Fibroblast of peridontal ligament (primary cell): Measurements from ENCODE around the gene CFAP46.
"Not testable (repeated sequence)": the region's sequence is repeated elsewhere in the genome, so short reads cannot be mapped to it uniquely, and the experiment has no call there.

Experiments used
- DNase-seq: peaks from one replicate; pipeline ENCODE4 v3.0.0-alpha.2; 2010; ENCODE audit errors: extremely low read depth

Gene CFAP46

GRCh38 chr10:132979491-132980425 lies 37.4 kb upstream of the CFAP46 start:
- DNase-seq = no peak

DNA sequence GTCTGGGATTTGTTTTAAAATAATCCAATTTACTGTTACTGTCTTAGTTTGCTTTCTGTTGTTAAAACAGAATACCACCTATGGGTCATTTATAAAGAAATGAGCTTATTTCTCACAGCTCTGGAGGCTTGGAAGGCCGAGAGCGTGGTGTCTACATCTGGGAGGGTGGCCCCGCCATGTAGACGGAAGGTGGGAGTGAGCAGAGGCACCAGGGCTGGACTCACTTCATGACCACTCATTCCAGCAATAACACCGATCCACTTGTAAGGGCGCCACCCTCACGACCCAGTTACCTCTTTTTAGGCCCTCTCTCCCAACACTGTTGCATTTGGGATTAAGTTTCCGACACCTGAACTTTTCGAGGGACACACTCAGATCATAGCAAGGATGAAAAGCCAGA lies 36.2 kb upstream of the CFAP46 start:
- DNase-seq = no peak

DNA sequence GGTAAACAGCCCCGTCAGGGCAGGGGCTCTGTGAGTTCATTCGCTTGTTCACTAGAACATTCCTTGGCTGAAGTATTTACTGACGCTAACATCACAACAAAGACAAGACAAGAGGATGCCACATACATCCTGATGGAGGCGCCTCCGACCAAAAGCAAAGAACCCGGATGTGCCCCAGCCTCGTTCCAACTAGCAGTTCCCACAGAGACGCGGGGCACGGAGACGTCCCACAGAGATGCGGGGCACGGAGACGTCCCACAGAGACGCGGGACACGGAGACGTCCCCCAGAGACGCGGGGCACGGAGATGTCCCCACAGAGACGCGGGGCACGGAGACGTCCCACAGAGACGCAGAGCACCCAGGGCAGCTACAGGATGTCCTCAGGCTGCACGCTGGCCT lies 35.4 kb upstream of the CFAP46 start:
- DNase-seq = no peak

DNA sequence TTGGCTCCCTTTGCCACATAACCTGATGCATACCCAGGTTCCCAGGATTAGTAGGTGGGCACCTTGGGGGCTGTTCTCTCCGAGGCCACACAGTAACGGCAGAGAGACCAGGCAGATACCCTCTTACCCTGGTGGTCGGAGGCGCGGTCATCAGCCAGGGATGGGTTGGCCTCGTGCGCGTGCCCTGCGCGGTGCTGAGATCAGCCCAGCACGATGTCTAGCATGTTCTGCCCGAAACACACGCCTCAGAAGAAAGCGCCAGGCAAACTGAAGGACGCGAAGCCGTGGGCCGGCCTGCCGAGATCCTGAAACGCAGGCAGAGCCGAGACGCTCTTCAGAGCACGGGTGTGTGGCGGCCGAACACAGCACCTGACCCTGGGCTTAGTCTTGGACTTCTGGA lies 34.7 kb upstream of the CFAP46 start:
- no peak for DNase-seq

- DNase-seq = no peak
Observed at GRCh38 chr10:132975831-132976682, 33.7 kb upstream of the CFAP46 start.

DNA sequence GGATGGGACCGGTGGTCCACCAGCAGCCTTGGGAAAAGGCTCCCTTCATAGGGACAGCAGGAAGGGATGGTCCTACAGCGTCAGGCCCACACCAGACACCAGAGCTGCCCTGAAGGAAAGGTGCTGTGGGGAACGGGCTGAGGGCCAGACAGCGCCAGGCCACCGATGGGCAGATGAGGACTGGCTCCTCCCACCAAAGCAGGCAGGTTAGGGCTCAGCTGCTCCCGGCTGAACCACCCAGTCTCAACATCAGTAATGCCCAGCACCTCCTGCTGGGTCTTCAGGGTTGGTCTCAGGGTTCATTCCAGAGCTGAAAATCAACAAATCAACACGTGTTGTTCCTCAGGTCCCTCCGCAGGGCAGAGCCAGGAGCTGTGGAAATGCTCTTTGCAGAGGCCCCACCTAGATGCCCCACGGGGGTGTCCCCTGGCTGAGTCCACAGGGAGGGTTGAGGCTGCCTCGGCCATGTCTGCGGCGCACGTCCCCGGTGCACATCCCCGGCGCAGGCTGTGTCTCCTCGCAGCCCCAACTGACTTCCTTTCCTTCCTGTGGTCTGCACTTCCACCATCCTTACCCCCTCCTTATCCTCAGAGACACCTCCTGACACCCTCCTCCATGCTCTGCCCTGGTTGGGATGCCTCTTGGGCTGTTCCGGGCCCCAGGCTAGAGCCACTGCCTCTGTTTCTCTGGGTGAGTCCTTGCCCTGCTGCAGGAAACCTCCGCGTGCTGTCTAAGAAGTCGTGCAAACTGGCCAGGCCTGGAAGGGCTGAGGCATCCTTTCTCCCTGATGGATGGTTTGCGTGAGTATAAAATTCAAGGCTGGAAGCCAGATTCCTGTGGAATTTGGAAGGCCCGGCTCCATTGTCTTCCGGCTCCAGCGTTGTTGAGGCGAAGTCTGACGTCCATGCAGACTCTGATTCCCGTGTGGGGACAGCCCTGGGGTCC lies 32.8 kb upstream of the CFAP46 start:
- peak; percentile 15 for DNase-seq

DNA sequence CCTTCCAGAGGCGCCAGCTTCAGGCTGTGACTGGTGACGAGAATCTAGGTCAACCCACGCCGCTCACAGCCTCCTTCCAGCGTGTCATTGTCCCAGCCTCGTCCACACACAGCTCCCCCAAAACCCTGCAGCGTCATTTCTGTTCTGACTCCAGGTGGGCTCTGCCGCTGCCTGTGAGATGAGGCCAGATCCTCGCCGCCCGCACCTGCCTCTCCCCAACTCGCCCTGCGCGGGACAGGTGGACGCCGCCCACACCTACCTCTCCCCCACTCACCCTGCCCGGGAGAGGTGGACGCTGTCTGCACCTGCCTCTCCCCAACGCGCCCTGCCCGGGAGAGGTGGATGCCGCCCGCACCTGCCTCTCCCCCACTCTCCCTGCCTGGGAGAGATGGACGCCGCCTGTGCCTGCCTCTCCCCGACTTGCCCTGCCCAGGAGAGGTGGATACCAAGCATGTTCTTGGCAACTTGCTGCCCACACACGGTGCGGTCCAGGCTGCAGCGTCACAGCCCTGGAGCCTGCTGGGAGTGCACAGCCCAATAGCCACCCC lies 32.0 kb upstream of the CFAP46 start:
- no peak for DNase-seq

DNA sequence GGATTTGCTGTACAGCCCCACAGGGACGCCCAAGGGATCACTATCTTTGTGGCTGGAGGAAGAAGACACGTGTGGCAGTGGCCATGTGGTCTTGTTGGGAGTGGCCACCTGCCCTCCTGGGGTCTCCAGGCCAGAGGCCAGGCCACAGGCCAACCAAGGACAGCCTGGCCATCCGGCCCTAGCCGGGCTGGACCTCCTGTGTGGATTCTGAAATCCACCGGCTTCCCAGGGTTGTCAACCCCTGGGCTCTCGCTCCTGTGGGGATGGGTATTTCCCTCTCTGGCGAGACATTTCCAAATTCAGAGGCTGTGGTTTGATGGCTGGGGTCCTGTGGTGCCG lies 31.5 kb upstream of the CFAP46 start:
- DNase-seq = no peak

GRCh38 chr10:132972986-132973902 lies 30.9 kb upstream of the CFAP46 start:
- no peak for DNase-seq

DNA sequence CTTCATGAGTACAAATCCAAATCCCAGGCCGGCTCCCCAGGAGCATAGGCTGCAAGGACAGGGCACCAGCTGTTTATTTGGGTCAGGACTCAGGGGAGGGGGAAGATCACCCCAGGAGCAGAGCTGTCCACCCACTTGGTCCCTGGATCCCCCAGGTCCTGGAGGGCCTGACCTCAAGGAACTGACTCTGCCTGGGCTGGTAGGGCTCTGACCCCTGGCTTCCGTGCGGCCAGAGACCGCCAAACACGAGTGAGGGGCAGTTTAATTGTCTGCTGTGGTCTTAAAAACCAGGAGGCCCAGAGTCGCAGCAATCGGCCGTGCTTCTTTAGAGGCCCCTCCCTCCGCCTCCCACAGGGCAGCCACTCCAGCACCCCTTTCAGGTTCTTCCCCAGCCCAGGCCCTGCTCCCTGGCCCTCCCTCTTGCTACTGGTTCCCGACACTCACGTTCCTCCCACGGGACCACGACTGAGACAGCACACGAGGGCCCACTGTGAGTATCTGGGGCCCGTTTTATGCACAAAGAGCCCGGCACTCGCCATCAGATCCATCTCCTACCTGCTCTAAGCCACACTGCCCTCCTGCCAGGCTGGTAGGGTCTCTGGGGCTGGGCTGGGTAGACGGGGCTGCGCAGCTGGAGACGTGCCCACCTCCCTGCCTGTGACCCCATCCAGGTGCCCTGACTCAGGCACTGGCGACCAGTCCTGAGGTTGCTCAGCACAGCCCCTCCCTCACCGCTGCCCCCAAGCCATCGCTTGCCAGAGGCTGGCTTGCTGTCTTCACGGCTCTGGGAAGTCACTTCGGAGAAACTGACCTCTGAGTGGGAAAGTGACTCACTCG lies 30.0 kb upstream of the CFAP46 start:
- DNase-seq = no peak

DNA sequence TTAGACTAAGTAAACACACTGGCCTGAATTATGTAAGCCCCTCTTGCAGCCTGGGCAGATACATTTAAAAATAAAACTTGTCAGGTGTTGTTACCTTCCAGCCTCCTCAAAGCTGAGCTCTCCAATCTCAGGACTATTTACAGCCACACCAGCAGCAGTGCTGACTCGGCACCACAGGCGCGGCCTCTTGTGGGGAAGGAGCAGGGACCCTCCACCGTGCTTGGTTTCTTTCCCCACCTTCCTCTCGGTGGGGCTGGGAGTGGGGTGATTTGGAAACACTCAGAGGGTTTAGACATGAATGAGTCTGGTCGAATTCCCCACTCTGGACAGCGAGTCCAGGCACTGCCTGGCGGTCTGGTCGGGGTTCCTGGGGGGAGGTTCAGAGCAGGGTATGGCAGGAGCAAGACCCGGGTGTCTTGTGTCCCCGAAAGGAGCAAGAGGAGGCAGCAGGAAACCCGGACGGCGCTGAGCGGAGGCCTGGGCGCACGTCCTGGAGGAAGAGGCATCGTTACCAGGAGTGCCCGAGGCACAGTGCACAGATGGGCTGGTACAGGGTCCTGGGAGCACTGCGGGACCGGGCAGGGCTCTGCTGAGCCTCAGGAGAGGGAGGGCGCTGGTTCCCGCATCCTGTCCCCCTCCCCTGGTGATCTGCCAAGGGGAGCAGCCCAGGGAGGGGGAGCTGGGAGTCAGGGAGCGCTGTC lies 29.2 kb upstream of the CFAP46 start:
- DNase-seq = no peak

DNA sequence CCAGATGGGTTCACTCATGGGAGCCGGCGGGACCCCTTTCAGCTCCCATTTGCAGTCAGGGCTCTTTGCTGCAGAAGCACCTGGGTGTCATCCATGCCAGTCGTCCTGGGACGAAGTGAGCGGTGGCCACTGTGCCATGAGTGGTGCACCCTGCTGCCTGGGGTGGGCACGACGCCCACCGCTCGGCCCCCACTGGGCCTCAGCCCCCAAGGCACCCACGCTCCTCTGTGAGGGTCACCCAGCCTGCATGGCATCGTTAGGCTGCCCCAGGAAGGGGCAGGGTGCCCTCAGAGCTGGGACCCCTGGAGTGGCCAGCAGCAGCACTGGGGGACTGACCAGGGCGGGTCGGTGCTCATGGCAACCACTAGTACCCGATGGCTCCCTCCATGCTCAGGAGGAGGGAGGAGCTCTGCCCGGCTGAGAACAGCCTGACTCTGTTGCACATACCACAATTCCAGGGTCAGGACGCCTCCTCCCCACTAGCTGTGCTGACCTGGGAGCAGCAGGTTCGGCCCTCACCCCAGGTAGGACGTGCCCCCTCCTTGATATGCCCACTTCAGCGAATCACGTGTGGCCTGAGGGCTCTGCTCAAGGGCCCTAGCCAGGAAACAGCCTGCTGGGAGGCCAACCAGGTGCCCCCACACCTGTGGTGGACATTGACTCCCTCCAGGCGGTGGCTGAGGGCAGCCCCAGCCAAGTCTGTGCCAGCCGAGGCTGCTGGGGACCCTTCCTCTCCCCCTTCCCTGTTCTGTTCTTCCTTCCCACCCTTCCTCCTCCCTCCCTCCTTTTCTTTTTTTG lies 28.5 kb upstream of the CFAP46 start:
- no peak for DNase-seq

DNA sequence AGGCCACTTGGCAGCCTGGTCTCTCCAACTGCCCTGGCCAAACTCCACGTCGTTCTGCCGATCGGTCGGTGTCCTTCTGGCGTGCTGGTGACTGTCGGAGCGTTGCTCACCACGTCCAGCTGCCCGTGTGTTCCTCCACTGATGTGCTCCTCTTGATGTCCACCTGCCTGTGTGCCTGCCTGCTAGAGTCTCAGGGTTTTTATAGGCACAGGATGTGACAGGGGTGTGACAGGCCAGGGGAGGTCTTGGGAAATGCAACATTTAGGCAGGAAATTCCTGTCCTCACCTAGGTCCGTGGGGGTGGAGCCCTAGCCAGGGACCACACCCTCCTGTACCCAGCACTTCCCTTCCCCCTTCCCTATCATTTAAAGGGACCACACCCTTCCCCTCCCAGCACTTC lies 25.2 kb upstream of the CFAP46 start:
- no peak for DNase-seq

- no peak for DNase-seq
Observed at GRCh38 chr10:132965411-132966057, 23.2 kb upstream of the CFAP46 start.

DNA sequence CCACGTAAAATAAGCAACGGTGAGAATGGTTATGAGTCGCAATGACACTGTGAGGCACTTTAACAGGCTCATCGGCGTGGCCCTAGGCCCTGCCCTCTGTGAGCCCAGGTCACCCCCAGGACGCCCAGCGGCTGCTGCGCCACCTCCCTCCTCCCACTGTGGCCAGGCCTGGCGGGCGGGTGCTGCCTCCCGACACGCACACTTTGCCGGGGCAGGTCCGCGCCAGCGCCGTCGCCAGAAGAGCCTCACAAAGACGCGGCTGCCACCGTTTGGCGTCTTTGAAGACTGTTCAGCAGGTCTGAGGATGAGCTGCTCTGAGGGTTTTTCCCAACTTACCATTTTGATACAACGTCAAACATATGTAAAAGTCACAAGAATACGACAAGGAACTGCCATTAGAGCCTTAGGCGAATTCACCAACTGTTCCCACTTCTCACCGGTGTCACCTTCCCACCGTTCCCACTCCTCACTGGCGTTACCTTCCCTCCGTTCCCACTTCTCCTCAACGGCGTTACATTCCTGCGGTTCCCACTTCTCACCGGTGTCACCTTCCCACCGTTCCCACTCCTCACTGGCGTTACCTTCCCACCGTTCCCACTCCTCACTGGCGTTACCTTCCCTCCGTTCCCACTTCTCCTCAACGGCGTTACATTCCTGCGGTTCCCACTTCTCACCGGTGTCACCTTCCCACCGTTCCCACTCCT lies 22.5 kb upstream of the CFAP46 start:
- DNase-seq = not testable (repeated sequence)

- DNase-seq = no peak
Observed at GRCh38 chr10:132964231-132964630, 21.9 kb upstream of the CFAP46 start.

DNA sequence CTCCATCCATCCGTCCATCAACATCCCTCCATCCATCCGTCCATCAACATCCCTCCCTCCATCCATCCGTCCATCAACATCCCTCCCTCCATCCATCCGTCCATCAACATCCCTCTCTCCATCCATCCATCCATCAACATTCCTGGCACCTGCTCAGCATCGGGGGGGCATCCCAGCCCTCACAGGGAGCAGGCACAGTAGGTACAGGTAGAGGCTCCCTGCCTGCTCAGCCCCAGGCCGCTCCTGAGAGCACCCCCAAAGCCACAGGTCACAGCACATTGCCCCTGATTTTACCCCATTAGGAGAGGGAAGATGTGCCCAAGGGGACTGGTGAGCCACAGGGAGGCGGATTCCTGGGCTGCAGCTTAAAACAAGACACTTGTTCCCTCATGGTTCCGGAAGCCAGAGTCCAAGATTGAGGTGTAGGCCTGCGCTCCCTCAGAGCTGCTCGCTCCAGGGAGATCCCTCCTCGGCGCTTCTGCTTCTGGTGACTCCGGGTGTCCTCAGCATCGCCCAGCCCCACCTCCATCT lies 21.1 kb upstream of the CFAP46 start:
- no peak for DNase-seq
